ENCODE data around the gene CNKSR2. TPM values are rescaled to one million over a fixed set of nuclear protein-coding genes. Genes with fewer than 3 reads are reported as not detected.
"Not testable (repeated sequence)": the region's sequence is repeated elsewhere in the genome, so short reads cannot be mapped to it uniquely, and the experiment has no call there.

Gene CNKSR2
- total RNA-seq, 1 experiment from 2014 or later, result 11.3 TPM

DNA sequence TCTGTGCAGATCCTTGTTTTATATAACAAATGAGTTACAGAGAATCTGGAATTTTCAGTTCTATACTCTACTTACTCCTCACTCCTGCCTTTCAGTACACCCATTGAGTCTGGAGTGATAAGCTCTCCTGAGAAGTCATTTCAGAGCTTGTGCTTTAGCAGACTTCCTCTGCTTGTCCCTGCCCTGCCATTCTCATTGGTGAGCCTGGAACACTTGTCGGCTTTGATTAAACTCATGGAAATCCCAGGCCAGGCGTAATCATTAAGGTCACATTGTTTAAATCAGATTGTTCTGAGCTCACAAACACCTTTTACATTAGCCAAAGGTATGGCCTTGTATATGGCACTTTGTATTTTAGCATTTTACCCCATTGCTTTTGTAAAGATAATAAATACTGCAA is 102.7 kb downstream of the CNKSR2 start:
- ChIA-PET POLR2A (no interaction called here), CTCF (no interaction called here)
- H3K4me3 Mint-ChIP-seq, result no peak overlapping the region
- H3K27ac Mint-ChIP-seq, result no peak overlapping the region
- no peaks in the 10 kb centered on the region for H3K9me3 Mint-ChIP-seq
- ATAC-seq, result no peak
- H3K36me3 Mint-ChIP-seq, result no peaks in the 10 kb centered on the region
- no peak for DNase-seq (ENCODE audit: low spot score)
- no peaks in the 10 kb centered on the region for H3K27me3 Mint-ChIP-seq (ENCODE audit: low read depth)
- no peaks in the 10 kb centered on the region for H3K4me1 Mint-ChIP-seq
- no peak for TF ChIP-seq ZBTB21 (CRISPR knock-in tag; IDR thresholded peaks at IDR 0.05; ENCODE audit: borderline replicate concordance)

DNA sequence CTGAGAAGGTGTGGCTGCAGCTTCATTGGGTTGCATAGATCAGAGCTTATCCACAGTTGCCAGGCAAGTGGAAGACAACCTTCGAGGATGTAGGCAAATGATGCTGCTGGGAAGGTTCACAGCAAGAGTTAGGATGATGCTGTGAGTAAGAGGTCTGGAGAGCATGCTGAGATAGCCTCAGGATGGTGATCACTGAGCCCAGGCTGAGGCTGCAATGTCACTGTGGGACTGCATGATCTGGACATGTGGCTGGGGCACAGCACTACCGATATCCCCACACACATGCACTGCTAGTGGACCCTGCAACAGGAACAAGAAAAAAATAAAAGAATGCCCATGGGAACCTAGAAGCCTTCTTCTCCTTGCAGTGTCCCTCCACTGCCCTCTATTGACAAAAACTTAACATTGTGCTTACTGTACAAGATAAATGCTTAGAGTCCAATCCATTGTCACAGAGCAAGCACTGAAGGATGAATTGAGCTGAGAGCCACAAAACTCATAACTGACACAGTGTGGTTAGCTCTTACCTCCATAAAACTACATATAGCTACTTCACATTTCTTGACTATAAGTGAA is 105.6 kb downstream of the CNKSR2 start:
- Mint-ChIP-seq H3K4me1 (no peaks in the 10 kb centered on the region), H3K4me3 (no peak overlapping the region), H3K36me3 (0 out of 2 replicates have a peak, but pooled peaks cover 3% of the 10 kb centered on the region), H3K27ac (no peak overlapping the region), H3K9me3 (no peaks in the 10 kb centered on the region), H3K27me3 (ENCODE audit: low read depth) (no peaks in the 10 kb centered on the region)
- ATAC-seq (peak; percentile 76), DNase-seq (ENCODE audit: low spot score) (no peak)
- POLR2A ChIA-PET, result no interaction called here
- CTCF ChIA-PET, result interaction anchor here (0.6 to 1.6 kb wide), 4 partner anchors 246 to 953 kb away, joined by 3 to 10 read pairs (median 4); no protein-coding TSS in a partner anchor
- TF ChIP-seq SP1 (CRISPR knock-in tag; conservative IDR thresholded peaks at IDR 0.05), result no peak
- TF ChIP-seq, protein P1, sequence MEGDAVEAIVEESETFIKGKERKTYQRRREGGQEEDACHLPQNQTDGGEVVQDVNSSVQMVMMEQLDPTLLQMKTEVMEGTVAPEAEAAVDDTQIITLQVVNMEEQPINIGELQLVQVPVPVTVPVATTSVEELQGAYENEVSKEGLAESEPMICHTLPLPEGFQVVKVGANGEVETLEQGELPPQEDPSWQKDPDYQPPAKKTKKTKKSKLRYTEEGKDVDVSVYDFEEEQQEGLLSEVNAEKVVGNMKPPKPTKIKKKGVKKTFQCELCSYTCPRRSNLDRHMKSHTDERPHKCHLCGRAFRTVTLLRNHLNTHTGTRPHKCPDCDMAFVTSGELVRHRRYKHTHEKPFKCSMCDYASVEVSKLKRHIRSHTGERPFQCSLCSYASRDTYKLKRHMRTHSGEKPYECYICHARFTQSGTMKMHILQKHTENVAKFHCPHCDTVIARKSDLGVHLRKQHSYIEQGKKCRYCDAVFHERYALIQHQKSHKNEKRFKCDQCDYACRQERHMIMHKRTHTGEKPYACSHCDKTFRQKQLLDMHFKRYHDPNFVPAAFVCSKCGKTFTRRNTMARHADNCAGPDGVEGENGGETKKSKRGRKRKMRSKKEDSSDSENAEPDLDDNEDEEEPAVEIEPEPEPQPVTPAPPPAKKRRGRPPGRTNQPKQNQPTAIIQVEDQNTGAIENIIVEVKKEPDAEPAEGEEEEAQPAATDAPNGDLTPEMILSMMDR (IDR thresholded peaks at IDR 0.05), result peak; percentile 32; the same call in 1 of the 2 replicates

DNA sequence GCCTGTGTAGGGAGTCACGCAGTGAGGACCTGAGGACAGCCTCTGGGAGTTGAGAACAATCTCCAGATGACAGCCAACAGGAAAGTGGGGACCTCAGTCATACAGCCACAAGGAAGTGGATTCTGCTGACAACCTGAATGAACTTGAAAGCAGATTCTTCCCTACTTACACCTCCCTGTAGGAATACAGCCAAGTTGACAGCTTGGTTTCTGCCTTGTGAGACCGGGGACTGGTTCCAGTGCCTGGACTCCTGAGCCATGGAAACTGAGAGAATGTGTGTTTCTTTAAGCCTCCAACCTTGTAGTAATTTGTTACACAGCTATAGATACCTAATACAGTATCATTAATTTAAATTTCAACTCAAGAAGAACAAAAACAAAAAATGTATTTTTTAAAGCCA is 107.5 kb downstream of the CNKSR2 start:
- Mint-ChIP-seq H3K4me1 (peaks cover under 1% of the 10 kb centered on the region), H3K9me3 (no peaks in the 10 kb centered on the region), H3K4me3 (no peak overlapping the region), H3K27ac (no peak overlapping the region), H3K36me3 (0 out of 2 replicates have a peak, but pooled peaks cover 3% of the 10 kb centered on the region), H3K27me3 (ENCODE audit: low read depth) (no peaks in the 10 kb centered on the region)
- ChIA-PET CTCF (no interaction called here), POLR2A (no interaction called here)
- no peak for DNase-seq (ENCODE audit: low spot score)
- no peak for ATAC-seq
- TF ChIP-seq TP53 (CRISPR knock-in tag; IDR thresholded peaks at IDR 0.05) (no peak), ZNF263 (CRISPR knock-in tag; IDR thresholded peaks at IDR 0.05; ENCODE audit: low read depth) (no peak), PRRX2 (CRISPR knock-in tag; IDR thresholded peaks at IDR 0.05) (no peak), JUN (CRISPR knock-in tag; IDR thresholded peaks at IDR 0.05) (no peak), RORB (CRISPR knock-in tag; IDR thresholded peaks at IDR 0.05) (no peak)
- TF ChIP-seq, protein P2, sequence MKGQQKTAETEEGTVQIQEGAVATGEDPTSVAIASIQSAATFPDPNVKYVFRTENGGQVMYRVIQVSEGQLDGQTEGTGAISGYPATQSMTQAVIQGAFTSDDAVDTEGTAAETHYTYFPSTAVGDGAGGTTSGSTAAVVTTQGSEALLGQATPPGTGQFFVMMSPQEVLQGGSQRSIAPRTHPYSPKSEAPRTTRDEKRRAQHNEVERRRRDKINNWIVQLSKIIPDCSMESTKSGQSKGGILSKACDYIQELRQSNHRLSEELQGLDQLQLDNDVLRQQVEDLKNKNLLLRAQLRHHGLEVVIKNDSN (CRISPR knock-in tag; IDR thresholded peaks at IDR 0.05), result no peak
- TF ChIP-seq, protein P3, sequence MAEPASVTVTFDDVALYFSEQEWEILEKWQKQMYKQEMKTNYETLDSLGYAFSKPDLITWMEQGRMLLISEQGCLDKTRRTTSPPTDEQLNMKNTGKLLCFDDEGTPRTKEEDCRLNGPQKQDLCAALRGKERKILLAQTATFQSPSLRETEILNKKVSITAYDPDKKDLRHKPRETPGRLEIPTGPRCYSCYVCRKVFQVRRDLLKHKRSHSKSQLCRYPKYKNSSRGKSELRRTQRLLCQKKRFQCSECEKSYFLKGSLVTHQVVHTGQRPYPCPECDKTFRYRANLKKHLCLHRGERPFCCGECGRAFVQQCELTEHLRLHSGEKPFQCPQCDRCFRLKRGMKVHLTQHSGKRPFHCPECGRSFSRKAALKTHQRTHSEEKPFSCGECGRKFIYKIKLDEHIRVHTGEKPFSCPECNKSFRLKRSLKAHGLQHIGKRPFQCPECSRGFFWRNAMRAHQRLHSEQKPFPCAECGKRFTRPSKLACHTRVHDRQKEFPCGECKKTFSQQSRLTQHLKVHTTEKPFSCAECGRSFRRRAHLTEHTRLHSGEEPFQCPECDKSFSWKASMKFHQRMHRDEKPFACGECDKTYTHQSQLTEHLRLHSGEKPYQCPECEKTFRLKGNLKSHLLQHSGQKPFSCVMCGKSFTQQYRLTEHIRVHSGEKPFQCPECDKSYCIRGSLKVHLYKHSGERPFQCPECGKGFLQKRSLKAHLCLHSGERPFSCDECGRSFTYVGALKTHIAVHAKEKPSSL (CRISPR knock-in tag; conservative IDR thresholded peaks at IDR 0.05), result no peak
- TF ChIP-seq, protein P4, sequence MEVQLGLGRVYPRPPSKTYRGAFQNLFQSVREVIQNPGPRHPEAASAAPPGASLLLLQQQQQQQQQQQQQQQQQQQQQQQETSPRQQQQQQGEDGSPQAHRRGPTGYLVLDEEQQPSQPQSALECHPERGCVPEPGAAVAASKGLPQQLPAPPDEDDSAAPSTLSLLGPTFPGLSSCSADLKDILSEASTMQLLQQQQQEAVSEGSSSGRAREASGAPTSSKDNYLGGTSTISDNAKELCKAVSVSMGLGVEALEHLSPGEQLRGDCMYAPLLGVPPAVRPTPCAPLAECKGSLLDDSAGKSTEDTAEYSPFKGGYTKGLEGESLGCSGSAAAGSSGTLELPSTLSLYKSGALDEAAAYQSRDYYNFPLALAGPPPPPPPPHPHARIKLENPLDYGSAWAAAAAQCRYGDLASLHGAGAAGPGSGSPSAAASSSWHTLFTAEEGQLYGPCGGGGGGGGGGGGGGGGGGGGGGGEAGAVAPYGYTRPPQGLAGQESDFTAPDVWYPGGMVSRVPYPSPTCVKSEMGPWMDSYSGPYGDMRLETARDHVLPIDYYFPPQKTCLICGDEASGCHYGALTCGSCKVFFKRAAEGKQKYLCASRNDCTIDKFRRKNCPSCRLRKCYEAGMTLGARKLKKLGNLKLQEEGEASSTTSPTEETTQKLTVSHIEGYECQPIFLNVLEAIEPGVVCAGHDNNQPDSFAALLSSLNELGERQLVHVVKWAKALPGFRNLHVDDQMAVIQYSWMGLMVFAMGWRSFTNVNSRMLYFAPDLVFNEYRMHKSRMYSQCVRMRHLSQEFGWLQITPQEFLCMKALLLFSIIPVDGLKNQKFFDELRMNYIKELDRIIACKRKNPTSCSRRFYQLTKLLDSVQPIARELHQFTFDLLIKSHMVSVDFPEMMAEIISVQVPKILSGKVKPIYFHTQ (CRISPR knock-in tag; IDR thresholded peaks at IDR 0.05), result no peak

DNA sequence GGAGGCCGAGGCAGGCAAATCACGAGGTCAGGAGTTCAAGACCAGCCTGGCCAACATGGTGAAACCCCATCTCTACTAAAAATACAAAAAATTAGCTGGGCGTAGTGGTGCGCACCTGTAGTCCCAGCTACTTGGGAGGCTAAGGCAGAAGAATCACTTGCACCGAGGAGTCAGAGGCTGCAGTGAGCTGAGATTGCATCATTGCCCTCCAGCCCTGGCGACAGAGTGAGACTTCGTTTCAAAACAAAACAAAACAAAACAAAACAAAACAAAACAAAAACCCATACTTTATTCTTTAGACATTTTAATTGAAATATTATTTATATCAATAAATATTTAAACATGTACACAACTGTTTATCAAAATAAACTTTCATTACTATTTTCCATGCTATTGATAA is 109.8 kb downstream of the CNKSR2 start:
- H3K4me1 Mint-ChIP-seq, result peaks cover 24% of the 10 kb centered on the region
- POLR2A ChIA-PET; CTCF ChIA-PET; H3K36me3 Mint-ChIP-seq; H3K27me3 Mint-ChIP-seq (ENCODE audit: low read depth); H3K27ac Mint-ChIP-seq; H3K4me3 Mint-ChIP-seq; H3K9me3 Mint-ChIP-seq; DNase-seq (ENCODE audit: low spot score); ATAC-seq: not testable (repeated sequence)

All from WTC11 (cell line).